ENCODE measurements around the gene CCDC107.
"Not testable (repeated sequence)": the region's sequence is repeated elsewhere in the genome, so short reads cannot be mapped to it uniquely, and the experiment has no call there.

Gene CCDC107

GRCh38 chr9:35636135-35636876, 21.8 kb upstream of the CCDC107 start:
- ChIA-PET CTCF (interaction anchor here (0.6 to 1.6 kb wide), 5 partner anchors 11 to 706 kb away, joined by 3 to 5 read pairs (median 3); no protein-coding TSS in a partner anchor), POLR2A (no interaction called here)
- Histone ChIP-seq H3K9me3 (ENCODE audit: control insufficient read depth, insufficient read depth, low read depth, low read length) (no peaks in the 10 kb centered on the region), H3K36me3 (ENCODE audit: control insufficient read depth in 2 of 2, insufficient read depth in 1 of 2, low read length in 2 of 2) (no peaks in the 10 kb centered on the region), H3K4me1 (ENCODE audit: control insufficient read depth, insufficient read depth, low read length) (no peaks in the 10 kb centered on the region), H3K27ac (ENCODE audit: extremely low read depth, low read depth, low read length) (no peak overlapping the region), H3K4me3 (ENCODE audit: low read depth, low read length) (no peak overlapping the region)
- TF ChIP-seq ZNF266 (tag by site-specific recombination; IDR thresholded peaks at IDR 0.05; ENCODE audit: low read depth), result no peak
- no peak for TF ChIP-seq PRDM6 (tag by site-specific recombination; IDR thresholded peaks at IDR 0.05)
- TF ChIP-seq ZNF416 (tag by site-specific recombination; IDR thresholded peaks at IDR 0.05), result no peak
- no peak for TF ChIP-seq ZBTB49 (tag by site-specific recombination; IDR thresholded peaks at IDR 0.05; ENCODE audit: low read depth)
- TF ChIP-seq YY1 (tag by site-specific recombination; IDR thresholded peaks at IDR 0.05), result no peak
- no peak for TF ChIP-seq SP2 (tag by site-specific recombination; IDR thresholded peaks at IDR 0.05)
- no peak for TF ChIP-seq ZNF777 (tag by site-specific recombination; IDR thresholded peaks at IDR 0.05; ENCODE audit: borderline replicate concordance)

GRCh38 chr9:35636877-35637246, 21.2 kb upstream of the CCDC107 start:
- H3K4me3 ChIP-seq (ENCODE audit: low read depth, low read length); H3K27ac ChIP-seq (ENCODE audit: extremely low read depth, low read depth, low read length): not testable (repeated sequence)
- CTCF ChIA-PET, result interaction anchor here (0.6 to 1.6 kb wide), 2 partner anchors 11 to 16 kb away, joined by 3 to 5 read pairs; no protein-coding TSS in a partner anchor

GRCh38 chr9:35637427-35637955, 20.6 kb upstream of the CCDC107 start:
- H3K4me1 ChIP-seq (ENCODE audit: control insufficient read depth, insufficient read depth, low read length); H3K36me3 ChIP-seq (ENCODE audit: control insufficient read depth in 2 of 2, insufficient read depth in 1 of 2, low read length in 2 of 2); POLR2A ChIA-PET; H3K4me3 ChIP-seq (ENCODE audit: low read depth, low read length); H3K9me3 ChIP-seq (ENCODE audit: control insufficient read depth, insufficient read depth, low read depth, low read length); H3K27ac ChIP-seq (ENCODE audit: extremely low read depth, low read depth, low read length): not testable (repeated sequence)
- CTCF ChIA-PET, result interaction anchor here (0.5 kb wide), 1 partner anchor 8 kb away, joined by 3 read pairs; no protein-coding TSS in a partner anchor

More at GRCh38 chr9:35636877-35637246, 21.2 kb upstream of the CCDC107 start:
- POLR2A ChIA-PET; H3K9me3 ChIP-seq (ENCODE audit: control insufficient read depth, insufficient read depth, low read depth, low read length); H3K4me1 ChIP-seq (ENCODE audit: control insufficient read depth, insufficient read depth, low read length); H3K36me3 ChIP-seq (ENCODE audit: control insufficient read depth in 2 of 2, insufficient read depth in 1 of 2, low read length in 2 of 2): not testable (repeated sequence)

GRCh38 chr9:35638751-35639150, 19.3 kb upstream of the CCDC107 start:
- H3K9me3 ChIP-seq (ENCODE audit: control insufficient read depth, insufficient read depth, low read depth, low read length); POLR2A ChIA-PET; H3K36me3 ChIP-seq (ENCODE audit: control insufficient read depth in 2 of 2, insufficient read depth in 1 of 2, low read length in 2 of 2); H3K4me3 ChIP-seq (ENCODE audit: low read depth, low read length); H3K4me1 ChIP-seq (ENCODE audit: control insufficient read depth, insufficient read depth, low read length); H3K27ac ChIP-seq (ENCODE audit: extremely low read depth, low read depth, low read length): not testable (repeated sequence)
- CTCF ChIA-PET, result interaction anchor here (0.6 to 1.3 kb wide), 3 partner anchors 9 to 58 kb away, joined by 3 read pairs; no protein-coding TSS in a partner anchor

- H3K36me3 ChIP-seq (ENCODE audit: control insufficient read depth in 2 of 2, insufficient read depth in 1 of 2, low read length in 2 of 2); H3K27ac ChIP-seq (ENCODE audit: extremely low read depth, low read depth, low read length); H3K4me1 ChIP-seq (ENCODE audit: control insufficient read depth, insufficient read depth, low read length); H3K9me3 ChIP-seq (ENCODE audit: control insufficient read depth, insufficient read depth, low read depth, low read length); H3K4me3 ChIP-seq (ENCODE audit: low read depth, low read length); POLR2A ChIA-PET: not testable (repeated sequence)
- CTCF ChIA-PET, result interaction anchor here (0.8 to 1.3 kb wide), 2 partner anchors 28 to 57 kb away, joined by 3 read pairs; no protein-coding TSS in a partner anchor
Measured at GRCh38 chr9:35639225-35639624, 18.9 kb upstream of the CCDC107 start.

Measured in HEK293 (cell line).